OCI-M2 (cell line): ENCODE measurements around the gene HOMEZ.
A peak's percentile ranks its signal among the peaks of the same experiment; 100 is the strongest.
"Not testable (repeated sequence)": the region's sequence is repeated elsewhere in the genome, so short reads cannot be mapped to it uniquely, and the experiment has no call there.

Source experiments
- DNase-seq: peaks from one replicate; lab custom pipeline; 2025; ENCODE audit not compliant: unreplicated experiment; lab: John Stamatoyannopoulos, UW

Gene HOMEZ

GRCh38 chr14:23285530-23286019 lies 357 bp downstream of the HOMEZ start:
- no peak for DNase-seq

- no peak for DNase-seq
Observed at GRCh38 chr14:23284654-23285529, 1.0 kb downstream of the HOMEZ start.

GRCh38 chr14:23281247-23281646 lies 4.7 kb downstream of the HOMEZ start:
- DNase-seq = no peak

- not testable (repeated sequence) for DNase-seq
Observed at GRCh38 chr14:23277928-23278327, 8.0 kb downstream of the HOMEZ start.

GRCh38 chr14:23277189-23277588 lies 8.7 kb downstream of the HOMEZ start:
- DNase-seq = no peak

GRCh38 chr14:23275412-23275811 lies 10.5 kb downstream of the HOMEZ start:
- no peak for DNase-seq

GRCh38 chr14:23269193-23269592 lies 16.7 kb downstream of the HOMEZ start:
- no peak for DNase-seq

GRCh38 chr14:23260849-23261248 lies 25.1 kb downstream of the HOMEZ start:
- DNase-seq = not testable (repeated sequence)

- no peak for DNase-seq
Observed at GRCh38 chr14:23259426-23259825, 26.5 kb downstream of the HOMEZ start.

- no peak for DNase-seq
Observed at GRCh38 chr14:23258256-23258655, 27.7 kb downstream of the HOMEZ start.

GRCh38 chr14:23252420-23253333 lies 33.3 kb downstream of the HOMEZ start:
- no peak for DNase-seq

GRCh38 chr14:23252006-23252405 lies 33.9 kb downstream of the HOMEZ start:
- DNase-seq = no peak

GRCh38 chr14:23249824-23250223 lies 36.1 kb downstream of the HOMEZ start:
- no peak for DNase-seq

GRCh38 chr14:23248601-23249000 lies 37.3 kb downstream of the HOMEZ start:
- DNase-seq = no peak

- DNase-seq = no peak
Observed at GRCh38 chr14:23245282-23245681, 40.6 kb downstream of the HOMEZ start.

- DNase-seq = no peak
Observed at GRCh38 chr14:23243066-23243465, 42.9 kb downstream of the HOMEZ start.

GRCh38 chr14:23242076-23242475 lies 43.9 kb downstream of the HOMEZ start:
- no peak for DNase-seq

- not testable (repeated sequence) for DNase-seq
Observed at GRCh38 chr14:23241061-23241715, 44.7 kb downstream of the HOMEZ start.

- no peak for DNase-seq
Observed at GRCh38 chr14:23240661-23241060, 45.3 kb downstream of the HOMEZ start.

- peak; percentile 77 for DNase-seq
Observed at GRCh38 chr14:23237772-23238594, 47.9 kb downstream of the HOMEZ start, which contains the start of gene RNF212B. Gene RNF212B, plus strand, starts transcription at chr14:23237936. Its CDS starts 2,410 bp downstream, at chr14:23240346.
